GM12878 (cell line): ENCODE results near the gene CC2D1A.

ENCODE experiments used
- BCLAF1 ChIP-seq: fragments of 450-650 bp; IDR thresholded peaks from 2 replicates; pipeline ENCODE4 v1.6.1; 2017; ENCODE audit warnings: antibody characterized with exemption, mild to moderate bottlenecking, moderate library complexity
- CHD2 ChIP-seq: IDR thresholded peaks from 2 replicates; pipeline ENCODE4 v1.6.1; 2011; ENCODE audit warnings: low read depth, low read length, improper control_type of control experiment, borderline replicate concordance
- CTCF ChIP-seq, 3 experiments: IDR thresholded peaks in 2 of 3; conservative IDR thresholded peaks in 1 of 3; 2 replicates each; pipeline ENCODE4 v1.5.1; 2011; ENCODE audit warnings: low read depth in 3 of 3, low read length in 3 of 3, mild to moderate bottlenecking in 3 of 3, control low read depth in 2 of 3, moderate library complexity in 2 of 3, inconsistent platforms in 1 of 3, mixed read lengths in 1 of 3; ENCODE audit not compliant: control insufficient read depth in 2 of 3, insufficient read depth in 1 of 3; ENCODE audit errors: extremely low read depth in 1 of 3
- IRF4 ChIP-seq: IDR thresholded peaks from 2 replicates; pipeline ENCODE4 v1.6.1; 2011; ENCODE audit warnings: low read depth, low read length
- MTA3 ChIP-seq: IDR thresholded peaks from 2 replicates; pipeline ENCODE4 v1.6.1; 2012; ENCODE audit warnings: low read length, inconsistent platforms, borderline replicate concordance
- MYC ChIP-seq: IDR thresholded peaks from 2 replicates; pipeline ENCODE4 v1.6.1; 2011; ENCODE audit warnings: mild to moderate bottlenecking, low read length, moderate library complexity, inconsistent platforms; ENCODE audit not compliant: insufficient read depth, insufficient replicate concordance, insufficient read length, severe bottlenecking
- POLR2AphosphoS5 ChIP-seq: IDR thresholded peaks from 2 replicates; pipeline ENCODE4 v1.6.1; 2011; ENCODE audit warnings: mild to moderate bottlenecking, low read length, inconsistent platforms

DNA sequence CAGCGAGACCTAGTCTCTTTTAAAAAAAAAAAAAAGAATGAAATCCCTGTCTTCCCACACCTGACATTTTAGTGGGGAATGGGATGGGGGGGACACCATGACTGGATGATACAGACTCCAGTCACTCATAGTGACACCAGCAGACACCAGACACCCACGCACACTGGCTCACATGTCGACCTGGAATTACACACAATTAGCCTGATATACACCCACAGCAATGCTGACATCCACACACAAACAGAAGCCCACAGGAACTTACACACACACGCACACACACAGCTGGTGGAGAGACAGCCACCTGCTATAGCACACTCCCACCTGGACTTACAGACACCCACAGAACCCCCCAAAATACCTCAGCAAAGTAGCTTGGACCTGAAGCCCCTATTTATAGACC is 37.3 kb upstream of the CC2D1A start:
- TF ChIP-seq BCLAF1 = no peak
- no peak for TF ChIP-seq MYC
- TF ChIP-seq POLR2AphosphoS5 = no peak
- TF ChIP-seq CTCF (IDR thresholded peaks at IDR 0.05 in 2 of 3, conservative IDR thresholded peaks at IDR 0.05 in 1 of 3; ENCODE audit: control insufficient read depth in 2 of 3, extremely low read depth in 1 of 3, insufficient read depth in 1 of 3, low read depth in 3 of 3, low read length in 3 of 3) = no peak
- no peak for TF ChIP-seq IRF4
- no peak for TF ChIP-seq MTA3
- no peak for TF ChIP-seq CHD2
